HL-60/S4 treated with phorbol 12-myristate 13-acetate at 8.2 ng/mL for 4 days and 3 days (cell line): Measurements from ENCODE around the gene MYNN.

Experiments
- in situ Hi-C: fragments of 300-500 bp; cut with MboI; formaldehyde crosslinking; loops from 2 replicates; pipeline ENCODE4 v1.15.0; 2022; ENCODE audit warnings: low sequenced_read_pairs

The MYNN gene

GRCh38 chr3:169774186-169774585 is 990 bp downstream of the MYNN start:
- in situ Hi-C loops = no loop called here

- in situ Hi-C loops = no loop called here
Measured at GRCh38 chr3:169777822-169778221, 4.6 kb downstream of the MYNN start.

- in situ Hi-C loops = no loop called here
Measured at GRCh38 chr3:169780742-169781141, 7.5 kb downstream of the MYNN start.

GRCh38 chr3:169781209-169781855 is 8.1 kb downstream of the MYNN start:
- in situ Hi-C loops = no loop called here

- in situ Hi-C loops = no loop called here
Measured at GRCh38 chr3:169787120-169787519, 13.9 kb downstream of the MYNN start.

- in situ Hi-C loops = no loop called here
Measured at GRCh38 chr3:169787791-169788190, 14.6 kb downstream of the MYNN start.

- in situ Hi-C loops = no loop called here
Measured at GRCh38 chr3:169790219-169790618, 17.0 kb downstream of the MYNN start.

- in situ Hi-C loops = no loop called here
Measured at GRCh38 chr3:169790687-169791429, 17.7 kb downstream of the MYNN start.

- in situ Hi-C loops = no loop called here
Measured at GRCh38 chr3:169792359-169792758, 19.2 kb downstream of the MYNN start.

- in situ Hi-C loops = no loop called here
Measured at GRCh38 chr3:169804681-169805080, 31.5 kb downstream of the MYNN start.

GRCh38 chr3:169809230-169809795 is 36.1 kb downstream of the MYNN start:
- in situ Hi-C loops = no loop called here

GRCh38 chr3:169811631-169812331 is 38.6 kb downstream of the MYNN start:
- in situ Hi-C loops = no loop called here

- in situ Hi-C loops = no loop called here
Measured at GRCh38 chr3:169812332-169813235, 39.4 kb downstream of the MYNN start, which contains the start of the genes LRRC34 and LRRIQ4. TSS of gene LRRC34 (minus strand) at chr3:169812904. CDS start at chr3:169812548, 356 bp downstream. TSS of gene LRRIQ4 (plus strand) at chr3:169812870. CDS start at chr3:169821922, 9,052 bp downstream.

- in situ Hi-C loops = no loop called here
Measured at GRCh38 chr3:169813278-169813677, 40.1 kb downstream of the MYNN start.

- in situ Hi-C loops = no loop called here
Measured at GRCh38 chr3:169813757-169814517, 40.7 kb downstream of the MYNN start.

GRCh38 chr3:169815590-169816150 is 42.5 kb downstream of the MYNN start:
- in situ Hi-C loops = no loop called here

- in situ Hi-C loops = no loop called here
Measured at GRCh38 chr3:169818316-169818715, 45.1 kb downstream of the MYNN start.

GRCh38 chr3:169822091-169822490 is 48.9 kb downstream of the MYNN start:
- in situ Hi-C loops = no loop called here

- in situ Hi-C loops = no loop called here
Measured at GRCh38 chr3:169822540-169822939, 49.3 kb downstream of the MYNN start.
